Measurements from ENCODE around the gene MAP3K5. TPM values are rescaled to one million over a fixed set of nuclear protein-coding genes. Genes with fewer than 3 reads are reported as not detected.
A peak's percentile ranks its signal among the peaks of the same experiment; 100 is the strongest.

Gene MAP3K5
- total RNA-seq, 2 donors from 2014 or later, result 6.7 to 11.9 TPM

GRCh38 chr6:136737871-136738691 is 54.2 kb downstream of the MAP3K5 start:
- H3K27ac ChIP-seq, result peak overlapping the region; percentile 44 to 68
- TF ChIP-seq, protein P1, sequence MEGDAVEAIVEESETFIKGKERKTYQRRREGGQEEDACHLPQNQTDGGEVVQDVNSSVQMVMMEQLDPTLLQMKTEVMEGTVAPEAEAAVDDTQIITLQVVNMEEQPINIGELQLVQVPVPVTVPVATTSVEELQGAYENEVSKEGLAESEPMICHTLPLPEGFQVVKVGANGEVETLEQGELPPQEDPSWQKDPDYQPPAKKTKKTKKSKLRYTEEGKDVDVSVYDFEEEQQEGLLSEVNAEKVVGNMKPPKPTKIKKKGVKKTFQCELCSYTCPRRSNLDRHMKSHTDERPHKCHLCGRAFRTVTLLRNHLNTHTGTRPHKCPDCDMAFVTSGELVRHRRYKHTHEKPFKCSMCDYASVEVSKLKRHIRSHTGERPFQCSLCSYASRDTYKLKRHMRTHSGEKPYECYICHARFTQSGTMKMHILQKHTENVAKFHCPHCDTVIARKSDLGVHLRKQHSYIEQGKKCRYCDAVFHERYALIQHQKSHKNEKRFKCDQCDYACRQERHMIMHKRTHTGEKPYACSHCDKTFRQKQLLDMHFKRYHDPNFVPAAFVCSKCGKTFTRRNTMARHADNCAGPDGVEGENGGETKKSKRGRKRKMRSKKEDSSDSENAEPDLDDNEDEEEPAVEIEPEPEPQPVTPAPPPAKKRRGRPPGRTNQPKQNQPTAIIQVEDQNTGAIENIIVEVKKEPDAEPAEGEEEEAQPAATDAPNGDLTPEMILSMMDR (IDR thresholded peaks at IDR 0.05), result no peak
- H3K4me3 ChIP-seq, result no peak overlapping the region
- peak; percentile 67 for DNase-seq (ENCODE audit: low spot score)
- no peaks in the 10 kb centered on the region for H3K27me3 ChIP-seq
- no peaks in the 10 kb centered on the region for H3K36me3 ChIP-seq
- H3K4me1 ChIP-seq, result peaks cover 0 to 17% of the 10 kb centered on the region in 2 donors
- H3K9me3 ChIP-seq, result no peaks in the 10 kb centered on the region

DNA sequence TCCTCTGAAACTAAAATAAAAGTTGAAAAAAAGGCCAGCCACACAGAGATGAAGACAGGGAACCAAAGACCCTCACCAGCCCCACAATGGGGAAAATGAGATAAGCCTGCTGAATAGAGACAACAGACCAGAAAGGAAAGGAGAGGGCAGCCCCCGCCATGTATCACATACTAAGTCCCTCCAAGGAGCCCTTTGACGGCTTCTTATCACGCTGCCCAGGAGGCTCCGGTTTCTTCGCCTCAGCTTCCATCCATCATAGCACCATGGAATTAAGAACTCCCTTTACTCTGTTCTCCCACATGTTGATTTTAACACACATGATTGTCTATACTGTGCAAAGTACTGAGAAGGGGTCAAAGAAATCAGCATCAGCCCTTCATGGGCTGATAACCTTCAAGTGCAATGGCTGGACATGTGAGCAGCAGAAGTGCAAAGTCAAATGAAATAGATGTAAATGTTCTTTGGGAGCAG is 54.9 kb downstream of the MAP3K5 start:
- H3K36me3 ChIP-seq, result no peaks in the 10 kb centered on the region
- no peaks in the 10 kb centered on the region for H3K27me3 ChIP-seq
- H3K4me3 ChIP-seq, result no peak overlapping the region
- H3K27ac ChIP-seq, result peak overlapping the region; percentile 44 to 68
- DNase-seq (ENCODE audit: low spot score), result no peak
- TF ChIP-seq, protein P1 (IDR thresholded peaks at IDR 0.05), result no peak
- no peaks in the 10 kb centered on the region for H3K9me3 ChIP-seq
- H3K4me1 ChIP-seq, result peaks cover 0 to 17% of the 10 kb centered on the region in 2 donors

DNA sequence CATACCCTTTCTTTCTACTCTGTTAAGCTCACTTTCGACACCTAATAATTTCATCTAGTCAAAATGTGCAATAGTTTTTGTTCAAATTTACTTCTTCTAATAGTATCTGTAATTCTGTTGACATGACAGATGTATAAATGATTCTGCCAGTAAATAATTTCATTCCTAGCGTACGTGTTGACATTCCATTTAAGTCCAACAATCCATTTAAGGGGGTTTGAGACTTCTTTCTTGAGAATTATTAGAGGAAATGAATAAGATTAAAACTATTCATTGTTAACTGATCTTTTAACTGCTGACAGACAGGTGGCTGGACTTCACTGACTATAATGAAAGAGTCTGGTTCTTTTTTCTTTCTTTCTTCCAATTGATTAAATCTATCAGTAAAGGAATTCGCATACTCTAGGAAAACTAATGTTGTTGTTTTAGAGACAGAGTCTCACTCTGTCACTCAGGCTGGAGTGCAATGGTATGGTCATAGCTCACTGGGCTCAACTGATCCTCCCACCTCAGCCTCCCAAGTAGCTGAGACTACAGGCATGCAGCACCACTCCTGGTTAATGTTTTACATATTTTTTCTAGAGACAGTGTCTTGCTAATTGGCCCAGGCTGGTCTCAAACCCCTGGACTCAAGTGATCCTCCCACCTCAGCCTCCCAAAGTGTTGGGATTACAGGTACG is 55.9 kb downstream of the MAP3K5 start:
- TF ChIP-seq, protein P1 (IDR thresholded peaks at IDR 0.05), result no peak
- DNase-seq (ENCODE audit: low spot score), result no peak
- Histone ChIP-seq H3K4me3 (no peak overlapping the region), H3K4me1 (peaks cover 0 to 17% of the 10 kb centered on the region in 2 donors), H3K27me3 (no peaks in the 10 kb centered on the region), H3K27ac (no peak overlapping the region), H3K9me3 (no peaks in the 10 kb centered on the region), H3K36me3 (no peaks in the 10 kb centered on the region)

DNA sequence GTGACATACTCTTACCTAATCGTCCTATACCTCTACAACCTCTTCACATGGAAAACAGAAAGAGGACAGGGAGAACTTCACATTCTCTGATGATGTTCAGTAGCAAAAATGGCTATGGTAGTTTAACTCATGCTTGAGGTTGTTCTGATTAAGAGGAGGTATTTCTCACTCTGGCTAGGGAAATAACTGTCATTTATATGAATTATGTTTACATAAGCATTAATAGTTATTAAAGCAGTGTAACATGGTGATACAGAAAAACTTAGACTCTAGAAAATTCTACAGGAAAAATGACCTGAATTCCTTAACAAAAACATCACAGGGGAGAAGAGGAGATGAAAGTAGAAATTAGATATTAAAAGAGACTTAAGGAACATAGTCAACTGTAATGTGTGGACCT is 57.3 kb downstream of the MAP3K5 start:
- no peak overlapping the region for H3K27ac ChIP-seq
- no peaks in the 10 kb centered on the region for H3K27me3 ChIP-seq
- no peaks in the 10 kb centered on the region for H3K9me3 ChIP-seq
- peaks cover 0 to 17% of the 10 kb centered on the region in 2 donors for H3K4me1 ChIP-seq
- H3K4me3 ChIP-seq, result no peak overlapping the region
- H3K36me3 ChIP-seq, result no peaks in the 10 kb centered on the region
- TF ChIP-seq, protein P1 (IDR thresholded peaks at IDR 0.05), result no peak
- DNase-seq (ENCODE audit: low spot score), result no peak

DNA sequence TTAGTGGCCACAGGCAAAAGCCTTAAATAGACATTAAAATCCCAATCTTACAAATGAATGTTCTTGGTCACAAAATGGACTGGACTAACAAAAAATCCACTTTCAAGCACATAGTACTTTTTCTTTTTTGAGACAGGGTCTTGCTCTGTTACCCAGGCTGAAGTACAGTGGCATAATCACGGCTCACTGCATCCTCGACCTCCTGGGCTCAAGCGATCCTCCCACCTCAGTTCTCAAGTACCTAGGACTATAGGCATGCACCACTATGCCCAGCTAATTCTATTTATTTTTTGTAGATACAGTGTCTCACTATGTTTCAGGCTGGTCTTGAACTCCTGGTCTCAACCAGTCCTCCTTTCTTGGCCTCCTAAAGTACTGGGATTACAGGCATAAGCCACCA is 59.4 kb downstream of the MAP3K5 start:
- no peak for DNase-seq (ENCODE audit: low spot score)
- no peaks in the 10 kb centered on the region for H3K9me3 ChIP-seq
- no peak overlapping the region for H3K4me3 ChIP-seq
- TF ChIP-seq, protein P1 (IDR thresholded peaks at IDR 0.05), result no peak
- no peaks in the 10 kb centered on the region for H3K36me3 ChIP-seq
- peaks cover 0 to 12% of the 10 kb centered on the region in 2 donors for H3K4me1 ChIP-seq
- no peak overlapping the region for H3K27ac ChIP-seq
- H3K27me3 ChIP-seq, result no peaks in the 10 kb centered on the region
